DND-41 (cell line): ENCODE data around the gene DPH1.

Experiments used
- ATAC-seq: fragments of 200-7000 bp; cut with Tn5 transposase; 3 replicates; pipeline ENCODE4 v1.9.1; 2021; ENCODE audit warnings: low read depth; ENCODE audit not compliant: insufficient read depth
- DNase-seq: peaks from one replicate; pipeline ENCODE4 v3.0.0-alpha.2; 2020
- H2AFZ ChIP-seq: 2 replicates; pipeline ENCODE4 v1.6.0; 2012; ENCODE audit warnings: low read depth, low read length
- H3K27ac ChIP-seq: 2 replicates; pipeline ENCODE4 v1.5.1; 2012; ENCODE audit warnings: low read length, inconsistent platforms
- H3K27me3 ChIP-seq: fragments of 200-600 bp; sonication (generic); 2 replicates; pipeline ENCODE4 v1.6.0; 2012; ENCODE audit warnings: low read length, mild to moderate bottlenecking, inconsistent platforms; ENCODE audit not compliant: insufficient read depth, poor library complexity
- H3K36me3 ChIP-seq: 2 replicates; pipeline ENCODE4 v1.5.1; 2012; ENCODE audit warnings: low read length, inconsistent platforms; ENCODE audit not compliant: insufficient read depth
- H3K4me1 ChIP-seq: 2 replicates; pipeline ENCODE4 v1.5.1; 2012; ENCODE audit warnings: mild to moderate bottlenecking, low read length; ENCODE audit not compliant: insufficient read depth
- H3K4me2 ChIP-seq: 2 replicates; pipeline ENCODE4 v1.6.0; 2012; ENCODE audit warnings: mild to moderate bottlenecking, moderate library complexity, low read length, inconsistent platforms; ENCODE audit not compliant: insufficient read depth
- H3K4me3 ChIP-seq, 2 experiments: fragments of 200-600 bp in 1 of 2; shearing (Covaris generic) in 1 of 2; 2 replicates each; pipeline ENCODE4 v1.5.1; 2012 to 2016; ENCODE audit warnings: inconsistent platforms in 2 of 2, low read length in 2 of 2, mild to moderate bottlenecking in 2 of 2, low read depth in 1 of 2, moderate library complexity in 1 of 2
- H3K79me2 ChIP-seq: 2 replicates; pipeline ENCODE4 v1.6.0; 2012; ENCODE audit warnings: low read length, inconsistent platforms; ENCODE audit not compliant: insufficient read depth
- H3K9ac ChIP-seq: 2 replicates; pipeline ENCODE4 v1.6.0; 2012; ENCODE audit warnings: low read depth, mild to moderate bottlenecking, inconsistent platforms, low read length, moderate library complexity
- H3K9me3 ChIP-seq: 2 replicates; pipeline ENCODE4 v1.5.1; 2012; ENCODE audit warnings: low read length, moderate library complexity, mild to moderate bottlenecking, inconsistent platforms; ENCODE audit not compliant: insufficient read depth, severe bottlenecking
- H4K20me1 ChIP-seq: 2 replicates; pipeline ENCODE4 v1.6.0; 2012; ENCODE audit warnings: low read length; ENCODE audit not compliant: insufficient read depth
- EZH2 ChIP-seq: IDR thresholded peaks from 3 replicates; pipeline ENCODE4 v1.6.1; 2012; ENCODE audit warnings: borderline replicate concordance, low read depth, mild to moderate bottlenecking, moderate library complexity, low read length, inconsistent platforms; ENCODE audit not compliant: severe bottlenecking
- TF ChIP-seq, protein P1 (sequence below): IDR thresholded peaks from 2 replicates; pipeline ENCODE4 v1.5.1; 2012; ENCODE audit warnings: borderline replicate concordance, low read length, moderate library complexity, mild to moderate bottlenecking; ENCODE audit not compliant: poor library complexity, severe bottlenecking; ENCODE audit errors: extremely low read depth

Gene DPH1

DNA sequence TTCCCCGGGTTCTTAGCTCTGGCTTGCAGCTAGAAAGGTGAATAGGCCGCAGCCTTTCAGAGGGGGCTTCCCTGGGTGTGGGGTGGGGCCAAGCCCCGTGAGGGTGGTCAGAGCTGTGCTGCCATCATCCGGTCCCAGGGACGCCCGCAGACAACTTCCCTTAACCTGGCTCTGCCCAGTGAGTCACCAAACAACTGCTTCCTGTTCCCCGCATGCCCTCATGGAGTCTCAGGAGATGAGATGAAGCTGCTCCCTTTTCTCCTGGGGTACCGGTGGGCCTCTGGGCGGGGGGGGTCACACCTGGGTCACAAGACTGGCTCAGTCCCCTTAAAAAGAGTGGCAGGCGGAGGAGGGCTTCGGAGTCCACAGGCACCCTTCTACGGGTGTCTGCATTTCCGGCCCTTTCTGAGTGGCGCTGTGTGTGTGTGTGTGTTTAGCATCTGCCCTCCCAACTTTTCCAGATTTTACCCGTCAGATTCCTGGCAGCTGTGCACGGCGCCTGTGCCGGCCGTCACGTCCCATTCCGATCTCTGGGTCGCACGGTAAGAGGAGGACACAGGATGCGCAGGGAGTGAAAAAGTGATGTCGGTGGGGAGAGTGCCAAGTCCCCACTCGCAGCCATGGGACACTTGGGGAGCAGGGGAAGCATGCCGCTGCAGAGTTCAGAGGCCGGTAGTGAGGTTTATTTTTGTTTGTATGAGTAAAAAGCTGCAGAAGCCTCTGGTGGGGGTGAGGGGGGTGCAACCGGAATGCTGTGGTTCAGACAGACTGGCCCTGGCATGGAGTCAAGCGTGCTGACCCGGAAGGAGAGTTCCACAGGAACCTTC, 41.7 kb downstream of the DPH1 start:
- Histone ChIP-seq H3K9ac (no peak overlapping the region), H3K4me2 (no peak overlapping the region), H2AFZ (no peak overlapping the region), H3K27me3 (no peaks in the 10 kb centered on the region), H3K4me3 (no peak overlapping the region), H3K79me2 (no peaks in the 10 kb centered on the region), H3K36me3 (peaks cover 68% of the 10 kb centered on the region), H3K27ac (no peak overlapping the region), H4K20me1 (0 out of 2 replicates have a peak, but pooled peaks cover 3% of the 10 kb centered on the region), H3K4me1 (no peaks in the 10 kb centered on the region), H3K9me3 (no peaks in the 10 kb centered on the region)
- no peak for DNase-seq
- TF ChIP-seq, protein P1, sequence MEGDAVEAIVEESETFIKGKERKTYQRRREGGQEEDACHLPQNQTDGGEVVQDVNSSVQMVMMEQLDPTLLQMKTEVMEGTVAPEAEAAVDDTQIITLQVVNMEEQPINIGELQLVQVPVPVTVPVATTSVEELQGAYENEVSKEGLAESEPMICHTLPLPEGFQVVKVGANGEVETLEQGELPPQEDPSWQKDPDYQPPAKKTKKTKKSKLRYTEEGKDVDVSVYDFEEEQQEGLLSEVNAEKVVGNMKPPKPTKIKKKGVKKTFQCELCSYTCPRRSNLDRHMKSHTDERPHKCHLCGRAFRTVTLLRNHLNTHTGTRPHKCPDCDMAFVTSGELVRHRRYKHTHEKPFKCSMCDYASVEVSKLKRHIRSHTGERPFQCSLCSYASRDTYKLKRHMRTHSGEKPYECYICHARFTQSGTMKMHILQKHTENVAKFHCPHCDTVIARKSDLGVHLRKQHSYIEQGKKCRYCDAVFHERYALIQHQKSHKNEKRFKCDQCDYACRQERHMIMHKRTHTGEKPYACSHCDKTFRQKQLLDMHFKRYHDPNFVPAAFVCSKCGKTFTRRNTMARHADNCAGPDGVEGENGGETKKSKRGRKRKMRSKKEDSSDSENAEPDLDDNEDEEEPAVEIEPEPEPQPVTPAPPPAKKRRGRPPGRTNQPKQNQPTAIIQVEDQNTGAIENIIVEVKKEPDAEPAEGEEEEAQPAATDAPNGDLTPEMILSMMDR, result no peak
- TF ChIP-seq EZH2, result no peak
- no peak for ATAC-seq

DNA sequence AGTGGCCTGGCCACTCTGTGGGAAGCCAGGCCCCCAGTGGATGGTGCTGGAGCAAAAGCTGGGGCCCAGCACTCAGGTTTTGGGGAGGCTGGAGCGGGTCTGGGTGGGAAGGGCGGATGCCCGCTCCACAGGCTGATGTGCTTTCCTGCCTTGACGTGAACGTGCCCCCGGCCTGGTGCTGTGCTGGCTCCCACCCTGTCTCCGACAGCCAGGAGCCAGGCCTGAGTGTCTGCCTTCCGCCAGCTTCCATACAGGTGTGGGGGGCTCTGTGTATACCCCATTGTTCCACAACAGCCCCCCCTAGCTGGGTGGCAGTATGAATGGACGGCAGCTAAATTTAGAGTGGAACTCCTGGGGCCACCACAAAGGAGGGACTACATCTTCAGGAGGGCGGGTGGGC, 45.0 kb downstream of the DPH1 start:
- H3K4me1 ChIP-seq, result no peaks in the 10 kb centered on the region
- H3K9ac ChIP-seq, result no peak overlapping the region
- H3K4me3 ChIP-seq, result no peak overlapping the region
- no peak overlapping the region for H3K27ac ChIP-seq
- H3K4me2 ChIP-seq, result no peak overlapping the region
- no peak for TF ChIP-seq EZH2
- TF ChIP-seq, protein P1, result no peak
- H3K9me3 ChIP-seq, result no peaks in the 10 kb centered on the region
- no peak overlapping the region for H2AFZ ChIP-seq
- H3K36me3 ChIP-seq, result peaks cover 74% of the 10 kb centered on the region
- no peaks in the 10 kb centered on the region for H3K79me2 ChIP-seq
- ATAC-seq (no peak; the same call in 2 of the 3 replicates), DNase-seq (no peak)
- H3K27me3 ChIP-seq, result no peaks in the 10 kb centered on the region
- no peaks in the 10 kb centered on the region for H4K20me1 ChIP-seq

DNA sequence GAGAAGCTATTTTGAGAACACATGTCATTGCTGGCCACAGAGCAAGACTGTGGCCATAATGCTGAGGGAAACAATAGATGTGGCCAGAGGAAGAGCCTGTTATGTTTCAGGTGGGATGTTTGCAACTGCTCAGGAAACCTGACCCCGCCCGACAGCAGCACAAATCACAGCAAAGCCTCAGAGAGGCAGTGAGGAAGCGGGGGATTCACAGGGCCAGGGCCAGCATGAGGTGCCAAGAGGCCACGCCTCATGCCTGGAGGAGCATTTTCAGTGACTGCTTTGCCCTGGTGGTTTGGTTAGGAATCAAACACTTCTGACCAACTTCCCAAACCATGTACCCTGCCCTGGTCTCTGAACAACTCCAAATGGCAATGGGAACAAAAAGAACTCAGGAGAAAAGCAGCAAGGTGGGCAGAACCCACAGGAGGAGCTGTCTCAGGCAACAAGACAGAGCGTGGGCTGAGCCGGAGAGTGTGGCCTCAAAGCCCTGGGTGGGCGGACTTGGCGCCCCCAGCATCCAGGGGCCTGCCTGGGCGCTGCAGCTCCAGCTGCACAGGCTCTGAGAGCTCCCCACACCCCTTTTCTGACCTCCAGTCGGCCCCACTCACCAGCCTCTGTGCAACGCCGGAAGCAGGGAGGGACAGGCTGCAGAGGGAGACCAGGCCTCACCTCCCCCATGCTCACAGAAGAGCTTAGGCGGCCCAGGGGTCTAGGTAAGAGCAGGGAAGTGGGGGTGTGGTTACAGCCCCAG, 45.6 kb downstream of the DPH1 start:
- H3K27ac ChIP-seq, result no peak overlapping the region
- H3K4me3 ChIP-seq, result no peak overlapping the region
- TF ChIP-seq, protein P1, result no peak
- no peak for TF ChIP-seq EZH2
- H3K4me2 ChIP-seq, result no peak overlapping the region
- no peaks in the 10 kb centered on the region for H3K27me3 ChIP-seq
- H2AFZ ChIP-seq, result no peak overlapping the region
- ATAC-seq (no peak), DNase-seq (no peak)
- H3K36me3 ChIP-seq, result peaks cover 76% of the 10 kb centered on the region
- no peaks in the 10 kb centered on the region for H3K9me3 ChIP-seq
- H3K4me1 ChIP-seq, result no peaks in the 10 kb centered on the region
- H4K20me1 ChIP-seq, result no peaks in the 10 kb centered on the region
- H3K79me2 ChIP-seq, result no peaks in the 10 kb centered on the region
- no peak overlapping the region for H3K9ac ChIP-seq
